GM12875 (cell line): ENCODE results near the gene SHROOM3.
"Not testable (repeated sequence)": the region's sequence is repeated elsewhere in the genome, so short reads cannot be mapped to it uniquely, and the experiment has no call there.

Experiments
- H3K4me3 ChIP-seq: one replicate; pipeline ENCODE4 v1.5.1; 2011; ENCODE audit warnings: low read depth, low read length, control low read depth
- CTCF ChIP-seq: IDR thresholded peaks from 2 replicates; pipeline ENCODE4 v1.5.1; 2011; ENCODE audit warnings: low read depth, mild to moderate bottlenecking, control low read depth, inconsistent platforms, low read length, moderate library complexity, borderline replicate concordance; ENCODE audit not compliant: insufficient read depth

Gene SHROOM3

DNA sequence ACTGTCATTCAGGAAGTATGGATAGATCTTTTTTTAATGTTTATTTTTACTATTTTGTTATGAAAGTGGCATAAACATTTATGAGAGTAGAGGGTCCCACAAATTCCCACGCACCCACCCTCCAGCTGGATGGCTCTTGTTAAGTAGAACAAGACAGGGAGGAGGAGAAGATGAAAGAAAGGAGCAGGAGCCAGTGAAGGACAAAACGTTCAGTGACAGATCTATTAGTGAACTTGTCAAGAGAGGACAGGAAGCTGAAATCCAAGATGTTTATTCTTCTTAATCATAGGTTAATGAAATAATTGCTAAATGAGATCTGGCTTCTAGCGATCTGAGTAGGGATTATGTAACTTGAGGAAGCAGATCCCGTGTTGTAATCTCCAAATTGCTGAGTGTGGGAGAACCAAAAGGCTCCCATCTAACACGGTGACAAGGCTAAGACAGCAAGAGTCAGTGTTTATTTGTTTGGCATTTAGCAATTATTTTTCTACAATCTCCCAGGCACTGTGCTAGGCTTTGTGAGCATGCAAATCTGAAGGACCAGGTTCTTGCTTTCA, 162.5 kb downstream of the SHROOM3 start:
- no peak for TF ChIP-seq CTCF
- no peak overlapping the region for H3K4me3 ChIP-seq

DNA sequence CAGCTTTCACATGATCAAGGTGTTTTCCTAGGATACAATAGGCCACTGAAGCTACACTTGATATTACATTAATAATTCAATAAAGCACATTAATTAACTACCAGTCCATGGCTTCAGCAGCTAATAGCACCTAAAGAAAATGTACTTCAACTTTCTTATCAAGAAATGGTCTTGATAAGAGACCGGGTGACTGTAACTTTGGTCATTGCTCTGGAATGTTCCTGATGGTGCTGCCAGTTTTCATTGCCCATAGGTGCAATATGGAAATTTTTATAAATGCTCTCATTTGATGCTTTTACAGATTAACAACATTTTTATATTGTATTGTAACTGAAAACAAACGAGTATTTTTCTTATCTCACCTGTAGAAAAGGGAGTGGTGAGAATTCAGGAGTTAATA, 165.4 kb downstream of the SHROOM3 start:
- TF ChIP-seq CTCF, result no peak
- no peak overlapping the region for H3K4me3 ChIP-seq

DNA sequence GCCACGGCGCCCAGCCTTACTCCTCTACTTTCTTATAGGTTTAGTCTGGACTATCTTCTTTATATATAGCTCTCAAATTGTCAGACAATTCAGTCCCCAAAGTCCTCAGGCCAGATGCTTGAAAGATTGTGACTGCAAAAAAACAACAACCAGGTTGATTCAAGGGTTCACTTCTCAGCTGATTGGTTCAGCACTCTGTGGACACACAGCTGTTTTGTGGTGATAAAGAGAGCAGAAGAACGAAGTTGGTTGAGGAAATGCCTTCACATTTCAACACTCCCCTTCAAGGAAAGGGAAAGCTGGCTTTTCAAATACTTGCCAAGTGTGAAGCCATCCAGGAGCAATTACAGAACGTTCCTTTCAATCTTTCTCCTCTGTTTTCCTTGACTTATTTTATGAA, 166.8 kb downstream of the SHROOM3 start:
- H3K4me3 ChIP-seq, result no peak overlapping the region
- TF ChIP-seq CTCF, result no peak

DNA sequence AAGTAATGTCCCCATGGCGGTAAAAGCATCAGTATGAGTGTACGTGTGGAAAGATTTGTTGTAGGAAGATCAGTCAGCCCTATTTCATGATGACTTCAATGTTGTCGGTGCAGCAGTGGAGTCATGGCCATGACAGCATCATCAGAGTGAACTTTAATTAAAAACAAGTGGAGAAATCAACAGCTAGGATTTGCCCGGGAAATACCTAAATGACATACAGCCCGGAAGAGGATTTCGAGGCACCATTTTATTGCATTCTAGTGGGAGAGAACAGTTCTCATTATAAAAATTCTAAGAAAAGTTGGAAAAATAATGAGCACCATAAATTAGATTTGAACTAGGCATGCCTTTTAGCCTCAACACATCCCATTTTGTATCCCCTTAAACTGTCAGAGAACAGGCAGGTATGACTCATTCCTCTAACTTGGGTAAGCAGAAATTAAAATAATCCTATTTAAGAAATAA, 170.1 kb downstream of the SHROOM3 start:
- TF ChIP-seq CTCF, result no peak
- H3K4me3 ChIP-seq, result no peak overlapping the region

- TF ChIP-seq CTCF, result no peak
- no peak overlapping the region for H3K4me3 ChIP-seq
Measured at GRCh38 chr4:76606645-76607265, 171.7 kb downstream of the SHROOM3 start.

DNA sequence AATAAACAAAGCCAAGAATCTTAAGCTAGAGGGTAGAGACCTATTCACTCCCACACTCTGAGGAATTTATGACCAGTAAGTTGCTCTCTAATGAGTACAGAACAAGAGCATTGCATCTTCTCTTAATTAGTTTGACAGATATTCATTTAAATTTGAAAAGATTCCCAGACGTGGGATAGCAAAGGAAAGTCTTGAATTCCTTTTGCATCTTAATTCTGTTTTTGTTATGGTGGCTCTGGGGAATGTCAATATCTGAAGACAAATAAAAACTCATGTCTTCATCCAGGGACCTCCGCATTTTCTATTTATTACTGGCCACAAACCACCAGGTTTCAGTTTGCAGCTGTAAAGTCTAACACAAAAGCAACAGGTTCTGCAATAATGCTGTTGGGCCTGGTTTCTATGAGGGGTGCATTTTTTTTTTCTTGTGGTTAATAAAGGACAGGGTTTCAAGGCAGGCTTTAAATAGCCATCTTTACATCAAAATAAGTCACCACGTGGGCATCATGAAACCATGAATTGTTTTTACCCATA, 172.3 kb downstream of the SHROOM3 start:
- H3K4me3 ChIP-seq, result no peak overlapping the region
- TF ChIP-seq CTCF, result no peak

GRCh38 chr4:76607846-76608245, 172.8 kb downstream of the SHROOM3 start:
- no peak overlapping the region for H3K4me3 ChIP-seq
- no peak for TF ChIP-seq CTCF

DNA sequence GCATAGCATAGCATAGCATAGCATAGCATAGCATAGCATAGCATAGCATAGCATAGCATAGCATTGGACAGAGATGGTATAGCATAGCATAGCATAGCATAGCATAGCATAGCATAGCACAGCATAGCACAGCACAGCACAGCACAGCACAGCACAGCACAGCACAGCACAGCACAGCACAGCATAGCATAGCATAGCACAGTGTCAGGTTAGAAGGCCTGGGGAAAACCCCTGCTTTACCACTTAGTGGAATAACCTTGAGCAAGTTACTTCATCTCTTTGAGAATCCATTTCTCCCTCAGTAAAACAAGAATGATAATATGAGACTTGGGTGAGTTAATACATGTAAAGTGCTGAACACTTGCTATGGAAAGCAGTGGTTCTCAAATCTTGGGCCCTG, 173.5 kb downstream of the SHROOM3 start:
- not testable (repeated sequence) for H3K4me3 ChIP-seq
